Suprapubic skin (tissue), 4 donors: ENCODE data around the gene BRPF3.

ENCODE experiments used
- EP300 ChIP-seq: sonication (generic); formaldehyde crosslinking; IDR thresholded peaks from one replicate; pipeline ENCODE4 v1.6.1; 2017; ENCODE audit warnings: antibody characterized with exemption
- POLR2A ChIP-seq, 2 donors: fragments of 450-650 bp; IDR thresholded peaks; one replicate each; pipeline ENCODE4 v1.6.1; 2017; ENCODE audit warnings: antibody characterized with exemption in 2 of 2, mild to moderate bottlenecking in 2 of 2, moderate library complexity in 2 of 2
- POLR2AphosphoS5 ChIP-seq, 3 donors: sonication (generic); formaldehyde crosslinking; IDR thresholded peaks; one replicate each; pipeline ENCODE4 v1.6.1; 2017; ENCODE audit warnings: antibody characterized with exemption in 3 of 3
- TF ChIP-seq, protein P1 (sequence below), 2 donors: fragments of 200-600 bp in 1 of 2; fragments of 450-650 bp in 1 of 2; sonication (generic) in 1 of 2; IDR thresholded peaks; one replicate each; pipeline ENCODE4 v1.5.1; 2016 to 2019; ENCODE audit warnings: antibody characterized with exemption in 2 of 2, mild to moderate bottlenecking in 1 of 2, moderate library complexity in 1 of 2

DNA sequence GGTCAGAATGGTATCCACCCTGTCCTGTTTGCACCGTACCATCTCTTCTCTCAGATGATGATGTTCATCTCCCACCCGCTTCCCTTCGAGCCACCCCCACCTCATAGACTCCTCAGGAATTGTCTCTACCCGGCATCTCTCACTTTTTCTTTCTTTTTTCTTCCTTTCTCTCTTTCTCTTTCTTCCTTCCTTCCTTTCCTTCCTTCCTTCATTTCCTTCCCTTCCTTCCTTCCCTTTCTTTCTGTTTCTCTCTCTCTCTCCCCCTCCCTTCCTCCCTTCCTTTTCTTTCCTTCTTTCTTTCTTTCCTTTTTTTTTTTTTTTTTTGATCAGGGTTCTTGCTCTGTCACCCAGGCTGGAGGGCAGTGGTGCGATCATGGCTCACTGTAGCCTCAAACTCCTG lies 45.6 kb downstream of the BRPF3 start:
- TF ChIP-seq, protein P1, sequence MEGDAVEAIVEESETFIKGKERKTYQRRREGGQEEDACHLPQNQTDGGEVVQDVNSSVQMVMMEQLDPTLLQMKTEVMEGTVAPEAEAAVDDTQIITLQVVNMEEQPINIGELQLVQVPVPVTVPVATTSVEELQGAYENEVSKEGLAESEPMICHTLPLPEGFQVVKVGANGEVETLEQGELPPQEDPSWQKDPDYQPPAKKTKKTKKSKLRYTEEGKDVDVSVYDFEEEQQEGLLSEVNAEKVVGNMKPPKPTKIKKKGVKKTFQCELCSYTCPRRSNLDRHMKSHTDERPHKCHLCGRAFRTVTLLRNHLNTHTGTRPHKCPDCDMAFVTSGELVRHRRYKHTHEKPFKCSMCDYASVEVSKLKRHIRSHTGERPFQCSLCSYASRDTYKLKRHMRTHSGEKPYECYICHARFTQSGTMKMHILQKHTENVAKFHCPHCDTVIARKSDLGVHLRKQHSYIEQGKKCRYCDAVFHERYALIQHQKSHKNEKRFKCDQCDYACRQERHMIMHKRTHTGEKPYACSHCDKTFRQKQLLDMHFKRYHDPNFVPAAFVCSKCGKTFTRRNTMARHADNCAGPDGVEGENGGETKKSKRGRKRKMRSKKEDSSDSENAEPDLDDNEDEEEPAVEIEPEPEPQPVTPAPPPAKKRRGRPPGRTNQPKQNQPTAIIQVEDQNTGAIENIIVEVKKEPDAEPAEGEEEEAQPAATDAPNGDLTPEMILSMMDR (IDR thresholded peaks at IDR 0.05) = no peak
- no peak for TF ChIP-seq POLR2A (IDR thresholded peaks at IDR 0.05)
- TF ChIP-seq POLR2AphosphoS5 (IDR thresholded peaks at IDR 0.05) = no peak
- no peak for TF ChIP-seq EP300
